GM18507 (cell line): ENCODE measurements around the gene PLEKHB1.

Source experiments
- DNase-seq: peaks from one replicate; pipeline ENCODE4 v3.0.0; 2011; ENCODE audit warnings: low read depth; ENCODE audit not compliant: insufficient read length; ENCODE audit errors: extremely low spot score
- FAIRE-seq: peaks from 2 replicates; lab custom pipeline; 2011; peaks lifted over from hg19 to GRCh38; lab: Jason Lieb, UNC

Gene PLEKHB1

GRCh38 chr11:73645972-73646631 is at the start of gene PLEKHB1:
PLEKHB1 (plus strand) TSS chr11:73646581; CDS start chr11:73646609, 28 bp downstream.
- DNase-seq = no peak
- no peak for FAIRE-seq

- DNase-seq (no peak), FAIRE-seq (no peak)
Observed at GRCh38 chr11:73597336-73597955, 48.9 kb upstream of the PLEKHB1 start.

GRCh38 chr11:73597956-73598718 is 48.2 kb upstream of the PLEKHB1 start, which contains the start of gene FAM168A:
FAM168A (minus strand) TSS chr11:73598112; CDS start chr11:73468474, 129,638 bp downstream.
- FAIRE-seq (peak; percentile 91), DNase-seq (peak; percentile 97)

- DNase-seq (no peak), FAIRE-seq (no peak)
Observed at GRCh38 chr11:73598719-73599379, 47.5 kb upstream of the PLEKHB1 start.

- no peak for FAIRE-seq
- no peak for DNase-seq
Observed at GRCh38 chr11:73612601-73613140, 33.7 kb upstream of the PLEKHB1 start.

GRCh38 chr11:73614591-73614990 is 31.8 kb upstream of the PLEKHB1 start:
- FAIRE-seq (no peak), DNase-seq (no peak)

GRCh38 chr11:73622926-73623593 is 23.3 kb upstream of the PLEKHB1 start:
- no peak for DNase-seq
- FAIRE-seq = no peak

- DNase-seq (no peak), FAIRE-seq (no peak)
Observed at GRCh38 chr11:73623686-73624085, 22.7 kb upstream of the PLEKHB1 start.

- peak; percentile 67 for FAIRE-seq
- DNase-seq = peak; percentile 73
Observed at GRCh38 chr11:73625696-73626318, 20.6 kb upstream of the PLEKHB1 start.

- DNase-seq = no peak
- FAIRE-seq = no peak
Observed at GRCh38 chr11:73629907-73630306, 16.5 kb upstream of the PLEKHB1 start.

GRCh38 chr11:73632996-73633395 is 13.4 kb upstream of the PLEKHB1 start:
- DNase-seq = no peak
- no peak for FAIRE-seq

- DNase-seq (no peak), FAIRE-seq (no peak)
Observed at GRCh38 chr11:73633999-73634398, 12.4 kb upstream of the PLEKHB1 start.

- no peak for DNase-seq
- FAIRE-seq = no peak
Observed at GRCh38 chr11:73635721-73636120, 10.7 kb upstream of the PLEKHB1 start.

- DNase-seq = no peak
- FAIRE-seq = no peak
Observed at GRCh38 chr11:73636249-73636648, 10.1 kb upstream of the PLEKHB1 start.

- DNase-seq (no peak), FAIRE-seq (no peak)
Observed at GRCh38 chr11:73637012-73637411, 9.4 kb upstream of the PLEKHB1 start.

- no peak for FAIRE-seq
- no peak for DNase-seq
Observed at GRCh38 chr11:73640592-73640991, 5.8 kb upstream of the PLEKHB1 start.

GRCh38 chr11:73641668-73642067 is 4.7 kb upstream of the PLEKHB1 start:
- no peak for FAIRE-seq

GRCh38 chr11:73645121-73645969 is 1.0 kb upstream of the PLEKHB1 start:
- no peak for FAIRE-seq
- no peak for DNase-seq

More at GRCh38 chr11:73641668-73642067, 4.7 kb upstream of the PLEKHB1 start:
- DNase-seq = no peak
